A549 treated with Mapracorat at 1 μM for 4 hours (cell line): ENCODE results near the gene ANKRD11. TPM values are rescaled to one million over a fixed set of nuclear protein-coding genes. Genes with fewer than 3 reads are reported as not detected.

ENCODE experiments used
- total RNA-seq: library from RNA; stranded (reverse); fragments of 200-300 nt; extraction: Qiagen RNA extraction; gene quantifications from 5 replicates; pipeline ENCODE4 v1.2.3, GENCODE V29; 2022

The ANKRD11 gene
- 84.5 to 112 TPM (median 110 TPM) in 5 replicates for total RNA-seq

DNA sequence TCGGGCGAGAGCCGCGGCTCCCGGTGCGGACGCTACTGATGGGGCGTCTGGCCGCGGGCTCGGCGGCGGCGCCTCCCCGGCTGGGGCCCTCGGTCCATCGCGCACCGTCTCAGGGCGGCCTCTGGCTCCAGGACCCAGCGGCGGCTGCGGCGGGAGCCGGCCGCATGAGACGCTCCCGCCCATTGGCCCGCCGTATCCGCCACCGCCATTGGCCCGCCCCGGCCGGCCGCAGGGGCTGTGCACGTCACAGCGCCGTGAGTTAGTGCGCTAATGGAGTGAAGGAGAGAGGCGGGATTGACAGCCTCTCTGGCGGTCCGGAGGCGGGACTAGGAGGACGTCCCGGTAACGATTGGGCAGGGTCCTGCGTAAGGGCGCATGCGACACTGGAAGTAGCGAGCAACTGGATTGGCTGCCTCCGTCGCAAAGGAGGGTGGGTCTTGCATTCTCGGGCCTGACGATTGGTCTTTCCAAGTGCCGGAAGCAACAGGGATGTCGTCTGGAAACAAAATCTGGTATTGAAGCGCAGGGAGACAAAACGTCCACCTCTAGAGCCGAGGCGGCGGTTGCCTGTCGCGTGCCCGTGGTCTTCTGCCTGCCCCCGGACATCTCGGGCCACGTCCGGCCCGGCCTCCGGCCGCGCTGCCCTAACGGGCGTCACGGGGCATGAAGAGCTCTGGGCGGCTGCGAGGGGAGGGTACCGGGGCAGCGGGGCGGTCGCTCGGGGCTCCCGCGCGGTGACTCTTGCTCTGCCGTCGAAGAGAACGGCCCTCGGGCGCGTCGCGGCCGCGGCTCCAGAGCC is at the start of gene ANKRD11:
TSS of gene ANKRD11 (minus strand) at position 123 of the 799 bp plus-strand sequence. CDS start 173,542 bp downstream, outside the sequence.

DNA sequence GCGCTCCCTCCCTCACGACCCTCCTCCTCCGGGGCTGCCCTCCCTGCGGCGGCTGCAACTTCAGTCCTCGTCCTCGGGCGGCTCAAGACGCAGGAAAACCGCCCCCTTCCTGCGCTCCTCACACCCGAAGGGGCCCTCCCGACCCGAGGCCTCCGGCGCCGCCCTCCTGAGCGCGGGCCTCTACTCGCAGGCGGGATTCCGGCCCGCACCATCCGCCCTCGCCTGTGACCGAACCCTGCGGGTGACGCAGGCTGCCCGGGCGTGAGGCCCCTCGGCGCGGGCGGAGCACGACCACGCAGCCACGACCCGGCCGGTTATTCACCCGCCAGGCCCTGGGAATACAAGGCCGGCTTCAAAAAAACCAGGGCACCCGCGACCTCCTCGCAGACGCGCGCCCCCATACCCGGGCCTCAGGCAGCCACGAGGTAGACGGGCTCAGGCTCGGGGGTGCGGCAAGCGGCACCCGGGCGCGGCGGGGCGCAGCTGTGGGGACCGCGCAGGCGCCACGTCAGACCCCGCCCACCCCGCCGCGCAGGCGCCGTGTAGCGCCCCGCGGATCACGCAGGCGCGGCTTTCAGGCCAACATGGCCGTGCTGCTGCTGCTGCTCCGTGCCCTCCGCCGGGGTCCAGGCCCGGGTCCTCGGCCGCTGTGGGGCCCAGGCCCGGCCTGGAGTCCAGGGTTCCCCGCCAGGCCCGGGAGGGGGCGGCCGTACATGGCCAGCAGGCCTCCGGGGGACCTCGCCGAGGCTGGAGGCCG is 17.7 kb upstream of the ANKRD11 start, which contains the start of gene SPG7:
TSS of gene SPG7 (plus strand) at position 570 of the 757 bp plus-strand sequence. CDS start at position 585, 15 bp downstream.

Other genes with a start within 250 kb of the ANKRD11 start
- 104 to 110 TPM (median 105 TPM) in 5 replicates for gene SPG7, start 17.8 kb upstream of the ANKRD11 start, total RNA-seq
- gene RPL13, start 70.1 kb upstream of the ANKRD11 start, total RNA-seq = 3,169 to 4,261 TPM (median 4,255 TPM) in 5 replicates
- 58.3 to 85.1 TPM (median 75.3 TPM) in 5 replicates for gene CPNE7, start 85.2 kb upstream of the ANKRD11 start, total RNA-seq
- 0.55 to 1.6 TPM (median 1.6 TPM) in 5 replicates for gene DPEP1, start 123.1 kb upstream of the ANKRD11 start, total RNA-seq
- 91.6 to 107 TPM (median 97.3 TPM) in 5 replicates for gene CHMP1A, start 167.1 kb upstream of the ANKRD11 start, total RNA-seq
- gene SPATA33, start 167.3 kb upstream of the ANKRD11 start, total RNA-seq = 13.2 to 18.6 TPM (median 17.5 TPM) in 5 replicates
- gene CDK10, start 196.1 kb upstream of the ANKRD11 start, total RNA-seq = 31.5 to 54.6 TPM (median 48.5 TPM) in 5 replicates
- gene SPATA2L, start 211.1 kb upstream of the ANKRD11 start, total RNA-seq = 8.8 to 14.3 TPM (median 12.0 TPM) in 5 replicates
- 3.5 to 6.2 TPM (median 4.9 TPM) in 5 replicates for gene VPS9D1, start 230.3 kb upstream of the ANKRD11 start, total RNA-seq
- gene ZNF276, start 231.0 kb upstream of the ANKRD11 start, total RNA-seq = 14.6 to 21.6 TPM (median 19.2 TPM) in 5 replicates